ENCODE measurements around the gene GALE. TPM values are rescaled to one million over a fixed set of nuclear protein-coding genes. Genes with fewer than 3 reads are reported as not detected.

The GALE gene
- total RNA-seq, 4 donors from 2014 or later, result 7.4 to 25.2 (median 12.9) TPM

- no peak for ATAC-seq
- H3K36me3 ChIP-seq, result peaks cover 0 to 59% of the 10 kb centered on the region in 2 donors
- H3K27ac ChIP-seq, result peak overlapping the region in 3 of 4 donors; percentile 80 to 85 (median 84)
- H3K4me1 ChIP-seq, result peaks cover 0 to 37% (median 21%) of the 10 kb centered on the region in 3 donors
- no peaks in the 10 kb centered on the region for H3K27me3 ChIP-seq
- H3K9me3 ChIP-seq, result no peaks in the 10 kb centered on the region
- TF ChIP-seq EP300 (IDR thresholded peaks at IDR 0.05), result no peak
- no peak for TF ChIP-seq POLR2AphosphoS5 (IDR thresholded peaks at IDR 0.05)
- TF ChIP-seq POLR2A (IDR thresholded peaks at IDR 0.05), result no peak
- TF ChIP-seq CTCF (IDR thresholded peaks at IDR 0.05), result no peak
- 28 to 36% methylated on average over 3 to 4 of the region's 19 CpGs for WGBS, 2 donors (ENCODE audit: low coverage in 1 of 2)
- H3K4me3 ChIP-seq, result peak overlapping the region in 1 of 2 donors; percentile 70
These were observed 8.2 kb downstream of the GALE start for GRCh38 chr1:23792151-23792945.

GRCh38 chr1:23791516-23792047, 9.0 kb downstream of the GALE start:
- peaks cover 0 to 60% of the 10 kb centered on the region in 2 donors for H3K36me3 ChIP-seq
- no peak for ATAC-seq
- no peaks in the 10 kb centered on the region for H3K27me3 ChIP-seq
- TF ChIP-seq EP300 (IDR thresholded peaks at IDR 0.05) (no peak), POLR2A (IDR thresholded peaks at IDR 0.05) (no peak), CTCF (IDR thresholded peaks at IDR 0.05) (no peak), POLR2AphosphoS5 (IDR thresholded peaks at IDR 0.05) (no peak)
- peaks cover 0 to 37% (median 21%) of the 10 kb centered on the region in 3 donors for H3K4me1 ChIP-seq
- H3K4me3 ChIP-seq, result peak overlapping the region; percentile 70 to 74
- peak overlapping the region in 3 of 4 donors; percentile 80 to 85 (median 84) for H3K27ac ChIP-seq
- WGBS, 2 donors (ENCODE audit: low coverage in 1 of 2), result 0% methylated on average over 4 to 10 of the region's 15 CpGs
- H3K9me3 ChIP-seq, result no peaks in the 10 kb centered on the region

- Histone ChIP-seq H3K4me1 (peaks cover 0 to 37% (median 21%) of the 10 kb centered on the region in 3 donors), H3K9me3 (no peaks in the 10 kb centered on the region), H3K27ac (peak within 1 kb of the TSS in 3 of 4 donors; percentile 80 to 85 (median 84)), H3K4me3 (peak within 1 kb of the TSS; percentile 70 to 74), H3K27me3 (no peaks in the 10 kb centered on the region), H3K36me3 (peaks cover 0 to 60% of the 10 kb centered on the region in 2 donors)
- ATAC-seq, result peak; percentile 91
- 0 to 9% methylated on average over 14 to 20 of the region's 47 CpGs for WGBS, 2 donors (ENCODE audit: low coverage in 1 of 2)
- TF ChIP-seq EP300 (IDR thresholded peaks at IDR 0.05), result no peak
- TF ChIP-seq POLR2A (IDR thresholded peaks at IDR 0.05), result no peak
- no peak for TF ChIP-seq CTCF (IDR thresholded peaks at IDR 0.05)
- peak; percentile 85 for TF ChIP-seq POLR2AphosphoS5 (IDR thresholded peaks at IDR 0.05)
These were observed 9.6 kb downstream of the GALE start, which contains the start of gene LYPLA2 for GRCh38 chr1:23790696-23791515. Gene LYPLA2, plus strand, starts transcription at chr1:23791145. Its CDS starts 1,538 bp downstream, at chr1:23792683.

GRCh38 chr1:23788695-23789094, 11.9 kb downstream of the GALE start:
- no peaks in the 10 kb centered on the region for H3K9me3 ChIP-seq
- H3K27me3 ChIP-seq, result no peaks in the 10 kb centered on the region
- no peak for ATAC-seq
- no peak overlapping the region for H3K4me3 ChIP-seq
- TF ChIP-seq EP300 (IDR thresholded peaks at IDR 0.05) (no peak), CTCF (IDR thresholded peaks at IDR 0.05) (no peak), POLR2AphosphoS5 (IDR thresholded peaks at IDR 0.05) (no peak), POLR2A (IDR thresholded peaks at IDR 0.05) (no peak)
- 90% methylated on average over 3 of the region's 3 CpGs; no CpG with 5 or more reads in 1 of the 2 donors for WGBS, 2 donors (ENCODE audit: low coverage in 1 of 2)
- no peak overlapping the region for H3K27ac ChIP-seq
- peaks cover 0 to 60% of the 10 kb centered on the region in 2 donors for H3K36me3 ChIP-seq
- H3K4me1 ChIP-seq, result peaks cover 0 to 32% (median 21%) of the 10 kb centered on the region in 3 donors

Measured in gastroesophageal sphincter (tissue), 4 donors.